IMR-90 (cell line): ENCODE results near the gene OSBPL3. TPM values are rescaled to one million over a fixed set of nuclear protein-coding genes. Genes with fewer than 3 reads are reported as not detected.

Experiments used
- ATAC-seq: fragments of 200-7000 bp; cut with Tn5 transposase; 2 replicates; pipeline ENCODE4 v1.9.1; 2020; ENCODE audit warnings: low read depth, mild to moderate bottlenecking, moderate library complexity
- BruUV-seq: library from RNA; stranded (reverse); fragments of 400-500 nt; replicated peaks from 2 replicates; lab custom pipeline; 2021; lab: Mats Ljungman, UMichigan
- CTCF ChIA-PET: fragments of 300-600 bp; formaldehyde crosslinking; extraction: SDS; loops from one replicate; lab custom pipeline; 2021; ENCODE audit warnings: antibody characterized with exemption; lab: Yijun Ruan, JAX
- POLR2A ChIA-PET: fragments of 300-600 bp; sonication (Branson Sonifier 250); formaldehyde crosslinking; loops from one replicate; lab custom pipeline; 2022; ENCODE audit warnings: antibody characterized with exemption; ENCODE audit not compliant: unreplicated experiment; lab: Charles Lee
- DNase-seq: peaks from one replicate; pipeline ENCODE4 v3.0.0; 2013
- H2AFZ ChIP-seq: replicated peaks from 2 replicates; pipeline ENCODE3; 2013; ENCODE audit warnings: low read length, mild to moderate bottlenecking; ENCODE audit not compliant: poor library complexity
- H2AK5ac ChIP-seq: 2 replicates; pipeline ENCODE4 v1.6.1; 2013; ENCODE audit warnings: low read depth, low read length, inconsistent platforms
- H2AK9ac ChIP-seq: replicated peaks from 2 replicates; pipeline ENCODE3; 2013; ENCODE audit warnings: mild to moderate bottlenecking, low read depth, low read length, moderate library complexity; ENCODE audit not compliant: poor library complexity
- H2BK120ac ChIP-seq: 2 replicates; pipeline ENCODE4 v1.6.1; 2013; ENCODE audit warnings: low read depth, low read length, inconsistent platforms
- H2BK15ac ChIP-seq: 3 replicates; pipeline ENCODE4 v1.6.1; 2013; ENCODE audit warnings: low read depth, low read length, inconsistent platforms
- H2BK20ac ChIP-seq: 2 replicates; pipeline ENCODE4 v1.6.1; 2013; ENCODE audit warnings: low read depth, mild to moderate bottlenecking, inconsistent platforms, low read length, moderate library complexity
- H2BK5ac ChIP-seq: 2 replicates; pipeline ENCODE4 v1.6.1; 2013; ENCODE audit warnings: mild to moderate bottlenecking, low read depth, low read length, inconsistent platforms; ENCODE audit not compliant: poor library complexity, severe bottlenecking
- H3K14ac ChIP-seq: replicated peaks from 2 replicates; pipeline ENCODE4 v1.6.1; 2013; ENCODE audit warnings: low read depth, low read length, inconsistent platforms
- H3K18ac ChIP-seq: 2 replicates; pipeline ENCODE4 v1.6.1; 2013; ENCODE audit warnings: low read depth, low read length, control low read depth
- H3K23ac ChIP-seq: 2 replicates; pipeline ENCODE4 v1.6.1; 2013; ENCODE audit warnings: low read depth, low read length, inconsistent platforms
- H3K27ac ChIP-seq: 2 replicates; pipeline ENCODE4 v1.5.1; 2013; ENCODE audit warnings: mild to moderate bottlenecking, control low read depth, low read length; ENCODE audit not compliant: insufficient read depth
- H3K27me3 ChIP-seq: 2 replicates; pipeline ENCODE4 v1.6.1; 2013; ENCODE audit warnings: low read length; ENCODE audit not compliant: control insufficient read depth, insufficient read depth
- H3K36me3 ChIP-seq: 2 replicates; pipeline ENCODE4 v1.6.1; 2013; ENCODE audit warnings: low read length, mixed read lengths; ENCODE audit not compliant: control insufficient read depth, insufficient read depth
- H3K4ac ChIP-seq: 2 replicates; pipeline ENCODE4 v1.6.1; 2013; ENCODE audit warnings: low read depth, low read length, inconsistent platforms
- H3K4me1 ChIP-seq: 2 replicates; pipeline ENCODE4 v1.6.1; 2013; ENCODE audit warnings: low read length, mixed read lengths; ENCODE audit not compliant: control insufficient read depth, insufficient read depth
- H3K4me2 ChIP-seq: 2 replicates; pipeline ENCODE4 v1.6.1; 2013; ENCODE audit warnings: low read depth, mild to moderate bottlenecking, control low read depth, low read length, moderate library complexity
- H3K4me3 ChIP-seq: 2 replicates; pipeline ENCODE4 v1.5.1; 2013; ENCODE audit warnings: low read depth, mild to moderate bottlenecking, control low read depth, low read length, moderate library complexity; ENCODE audit not compliant: insufficient read depth
- H3K56ac ChIP-seq: 2 replicates; pipeline ENCODE4 v1.6.1; 2013; ENCODE audit warnings: low read length, inconsistent platforms; ENCODE audit not compliant: insufficient read depth; ENCODE audit errors: extremely low read depth
- H3K79me1 ChIP-seq, 2 experiments: 2 replicates each; pipeline ENCODE4 v1.6.1; 2013; ENCODE audit warnings: low read length in 2 of 2, inconsistent platforms in 1 of 2, low read depth in 1 of 2
- H3K9ac ChIP-seq: 2 replicates; pipeline ENCODE4 v1.6.1; 2013; ENCODE audit warnings: low read depth, low read length, control low read depth
- H3K9me1 ChIP-seq: 2 replicates; pipeline ENCODE4 v1.6.1; 2013; ENCODE audit warnings: low read length, inconsistent platforms; ENCODE audit not compliant: insufficient read depth
- H3K9me3 ChIP-seq: 2 replicates; pipeline ENCODE4 v1.6.1; 2013; ENCODE audit warnings: low read length; ENCODE audit not compliant: control insufficient read depth, insufficient read depth
- H4K20me1 ChIP-seq: 2 replicates; pipeline ENCODE4 v1.6.1; 2013; ENCODE audit warnings: low read length, inconsistent platforms; ENCODE audit not compliant: insufficient read depth
- H4K5ac ChIP-seq: 2 replicates; pipeline ENCODE4 v1.6.1; 2013; ENCODE audit warnings: mild to moderate bottlenecking, low read depth, low read length, control low read depth
- H4K8ac ChIP-seq, 2 experiments: 2 replicates each; pipeline ENCODE4 v1.6.1; 2013; ENCODE audit warnings: low read depth in 2 of 2, low read length in 2 of 2, control low read depth in 1 of 2, inconsistent platforms in 1 of 2
- H4K91ac ChIP-seq: 2 replicates; pipeline ENCODE4 v1.6.1; 2013; ENCODE audit warnings: low read depth, low read length, inconsistent platforms; ENCODE audit not compliant: insufficient read depth
- BHLHE40 ChIP-seq: fragments of 150-350 bp; IDR thresholded peaks from 2 replicates; pipeline ENCODE4 v1.6.1; 2016; ENCODE audit warnings: mild to moderate bottlenecking, low read depth, low read length
- CEBPB ChIP-seq: IDR thresholded peaks from 2 replicates; pipeline ENCODE4 v1.6.1; 2012; ENCODE audit warnings: low read depth, low read length, improper control_type of control experiment
- CHD1 ChIP-seq: IDR thresholded peaks from 2 replicates; pipeline ENCODE4 v1.6.1; 2012; ENCODE audit warnings: low read depth, low read length, improper control_type of control experiment
- FOS ChIP-seq: fragments of 150-350 bp; IDR thresholded peaks from 2 replicates; pipeline ENCODE4 v1.6.1; 2016; ENCODE audit warnings: low read depth, low read length
- MAFK ChIP-seq: IDR thresholded peaks from 2 replicates; pipeline ENCODE4 v1.6.1; 2012; ENCODE audit warnings: low read depth, low read length, improper control_type of control experiment
- MAZ ChIP-seq: IDR thresholded peaks from 2 replicates; pipeline ENCODE4 v1.6.1; 2012; ENCODE audit warnings: low read depth, mild to moderate bottlenecking, low read length, improper control_type of control experiment, moderate library complexity, borderline replicate concordance
- MXI1 ChIP-seq: IDR thresholded peaks from 2 replicates; pipeline ENCODE4 v1.6.1; 2012; ENCODE audit warnings: low read depth, mild to moderate bottlenecking, low read length, moderate library complexity, borderline replicate concordance
- NFE2L2 ChIP-seq: fragments of 150-350 bp; IDR thresholded peaks from 2 replicates; pipeline ENCODE4 v1.6.1; 2016; ENCODE audit warnings: low read depth, mild to moderate bottlenecking, low read length
- RAD21 ChIP-seq: IDR thresholded peaks from 2 replicates; pipeline ENCODE4 v1.6.1; 2012; ENCODE audit warnings: low read length, improper control_type of control experiment
- RCOR1 ChIP-seq: IDR thresholded peaks from 2 replicates; pipeline ENCODE4 v1.6.1; 2012; ENCODE audit warnings: mild to moderate bottlenecking, low read length, improper control_type of control experiment; ENCODE audit not compliant: insufficient replicate concordance
- RFX5 ChIP-seq: IDR thresholded peaks from 2 replicates; pipeline ENCODE4 v1.8.0; 2012; ENCODE audit warnings: low read depth, mild to moderate bottlenecking, low read length, moderate library complexity
- WGBS, 2 experiments: methylation state at CpG; one replicate each; pipeline versions ENCODE4 v1.1.5 to v1.1.7; 2013; ENCODE audit warnings: missing lambda C conversion rate in 2 of 2; ENCODE audit not compliant: insufficient read length in 1 of 2; ENCODE audit errors: extremely low coverage in 2 of 2; 5-methylcytosine and 5-hydroxymethylcytosine counted together
- dilution Hi-C: fragments of 300-500 bp; cut with HindIII; formaldehyde crosslinking; loops from one replicate; pipeline ENCODE4 v1.14.3; 2018; ENCODE audit warnings: low sequenced_read_pairs; ENCODE audit not compliant: unreplicated experiment
- in situ Hi-C: fragments of 300-500 bp; cut with MboI; formaldehyde crosslinking; loops from 3 replicates; pipeline ENCODE4 v1.14.3; 2019; ENCODE audit warnings: low sequenced_read_pairs, inconsistent platforms, mixed read lengths
- intact Hi-C: fragments of 100-400 bp; cut with micrococcal nuclease; formaldehyde crosslinking; loops from 2 replicates; pipeline ENCODE4 v1.10.0; 2022
- polyA plus RNA-seq, 3 experiments: library from polyadenylated mRNA; depleted of rRNA; stranded (reverse); fragments of >200 nt; gene quantifications; 2 replicates each; pipeline ENCODE4 v1.2.3, GENCODE V29; 2012; ENCODE audit warnings: low replicate concordance in 1 of 3
- total RNA-seq: library from RNA; depleted of rRNA; stranded (reverse); fragments of >200 nt; gene quantifications from 2 replicates; pipeline ENCODE4 v1.2.3, GENCODE V29; 2012
- TF ChIP-seq, protein P1 (sequence below): fragments of 150-350 bp; IDR thresholded peaks from 2 replicates; pipeline ENCODE4 v1.6.1; 2017; ENCODE audit warnings: mild to moderate bottlenecking, antibody characterized with exemption, low read length, low read depth
- TF ChIP-seq, protein P2 (sequence below): fragments of 150-350 bp; IDR thresholded peaks from 2 replicates; pipeline ENCODE4 v1.6.1; 2016; ENCODE audit warnings: low read depth, mild to moderate bottlenecking, low read length, moderate library complexity, borderline replicate concordance
- TF ChIP-seq, protein P3 (sequence below): conservative IDR thresholded peaks from 2 replicates; pipeline ENCODE4 v1.5.1; 2012; ENCODE audit warnings: mild to moderate bottlenecking, low read depth, low read length, improper control_type of control experiment

OSBPL3 gene
- total and polyA plus RNA-seq, 2 of the 4 experiments (the other 2 are of a cell fraction), result 18.0 to 29.9 TPM

DNA sequence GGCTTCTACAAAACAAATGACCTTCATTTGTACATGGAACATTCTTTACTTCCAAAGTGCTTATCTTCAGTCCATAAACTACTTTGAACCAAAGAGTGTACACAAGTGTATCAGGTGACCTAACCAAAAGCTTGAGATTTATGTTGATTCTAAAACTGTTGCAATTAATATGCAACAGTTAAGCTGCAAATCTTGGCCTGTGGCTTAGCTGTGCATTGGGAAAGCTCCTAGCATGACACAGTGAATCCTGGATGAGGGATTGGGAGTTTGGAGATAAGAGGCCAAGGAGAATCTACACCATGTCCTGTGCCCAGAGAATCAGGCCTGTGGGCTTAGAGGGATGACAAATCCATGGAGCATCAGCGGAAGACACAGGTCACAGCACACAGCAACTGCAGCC is 117.5 kb downstream of the OSBPL3 start:
- no peaks in the 10 kb centered on the region for H3K4me1 ChIP-seq
- no peak overlapping the region for H3K23ac ChIP-seq
- TF ChIP-seq, protein P1, sequence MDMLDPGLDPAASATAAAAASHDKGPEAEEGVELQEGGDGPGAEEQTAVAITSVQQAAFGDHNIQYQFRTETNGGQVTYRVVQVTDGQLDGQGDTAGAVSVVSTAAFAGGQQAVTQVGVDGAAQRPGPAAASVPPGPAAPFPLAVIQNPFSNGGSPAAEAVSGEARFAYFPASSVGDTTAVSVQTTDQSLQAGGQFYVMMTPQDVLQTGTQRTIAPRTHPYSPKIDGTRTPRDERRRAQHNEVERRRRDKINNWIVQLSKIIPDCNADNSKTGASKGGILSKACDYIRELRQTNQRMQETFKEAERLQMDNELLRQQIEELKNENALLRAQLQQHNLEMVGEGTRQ, result no peak
- TF ChIP-seq NFE2L2 (no peak), BHLHE40 (no peak), MAFK (no peak), FOS (no peak), RFX5 (no peak), MAZ (no peak), CEBPB (no peak), RAD21 (no peak), MXI1 (no peak), RCOR1 (no peak), CHD1 (no peak)
- TF ChIP-seq, protein P2, sequence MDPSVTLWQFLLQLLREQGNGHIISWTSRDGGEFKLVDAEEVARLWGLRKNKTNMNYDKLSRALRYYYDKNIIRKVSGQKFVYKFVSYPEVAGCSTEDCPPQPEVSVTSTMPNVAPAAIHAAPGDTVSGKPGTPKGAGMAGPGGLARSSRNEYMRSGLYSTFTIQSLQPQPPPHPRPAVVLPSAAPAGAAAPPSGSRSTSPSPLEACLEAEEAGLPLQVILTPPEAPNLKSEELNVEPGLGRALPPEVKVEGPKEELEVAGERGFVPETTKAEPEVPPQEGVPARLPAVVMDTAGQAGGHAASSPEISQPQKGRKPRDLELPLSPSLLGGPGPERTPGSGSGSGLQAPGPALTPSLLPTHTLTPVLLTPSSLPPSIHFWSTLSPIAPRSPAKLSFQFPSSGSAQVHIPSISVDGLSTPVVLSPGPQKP, result no peak
- TF ChIP-seq, protein P3, sequence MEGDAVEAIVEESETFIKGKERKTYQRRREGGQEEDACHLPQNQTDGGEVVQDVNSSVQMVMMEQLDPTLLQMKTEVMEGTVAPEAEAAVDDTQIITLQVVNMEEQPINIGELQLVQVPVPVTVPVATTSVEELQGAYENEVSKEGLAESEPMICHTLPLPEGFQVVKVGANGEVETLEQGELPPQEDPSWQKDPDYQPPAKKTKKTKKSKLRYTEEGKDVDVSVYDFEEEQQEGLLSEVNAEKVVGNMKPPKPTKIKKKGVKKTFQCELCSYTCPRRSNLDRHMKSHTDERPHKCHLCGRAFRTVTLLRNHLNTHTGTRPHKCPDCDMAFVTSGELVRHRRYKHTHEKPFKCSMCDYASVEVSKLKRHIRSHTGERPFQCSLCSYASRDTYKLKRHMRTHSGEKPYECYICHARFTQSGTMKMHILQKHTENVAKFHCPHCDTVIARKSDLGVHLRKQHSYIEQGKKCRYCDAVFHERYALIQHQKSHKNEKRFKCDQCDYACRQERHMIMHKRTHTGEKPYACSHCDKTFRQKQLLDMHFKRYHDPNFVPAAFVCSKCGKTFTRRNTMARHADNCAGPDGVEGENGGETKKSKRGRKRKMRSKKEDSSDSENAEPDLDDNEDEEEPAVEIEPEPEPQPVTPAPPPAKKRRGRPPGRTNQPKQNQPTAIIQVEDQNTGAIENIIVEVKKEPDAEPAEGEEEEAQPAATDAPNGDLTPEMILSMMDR, result no peak
- no peak overlapping the region for H2BK20ac ChIP-seq
- H4K8ac ChIP-seq, result no peak overlapping the region
- no peak overlapping the region for H2AK9ac ChIP-seq
- H2AK5ac ChIP-seq, result no peak overlapping the region
- H2BK5ac ChIP-seq, result no peak overlapping the region
- H3K4me2 ChIP-seq, result no peak overlapping the region
- H3K18ac ChIP-seq, result no peak overlapping the region
- H3K79me1 ChIP-seq, result peaks cover 3 to 11% of the 10 kb centered on the region in 2 experiments; a peak in 2 of 4 replicates
- no peak overlapping the region for H3K4me3 ChIP-seq
- no peak overlapping the region for H3K4ac ChIP-seq
- POLR2A ChIA-PET, result no interaction called here
- no peak overlapping the region for H3K27ac ChIP-seq
- no peak overlapping the region for H2BK120ac ChIP-seq
- H4K91ac ChIP-seq, result no peak overlapping the region
- dilution Hi-C loops (no loop called here), intact Hi-C loops (no loop called here), in situ Hi-C loops (no loop called here)
- H2AFZ ChIP-seq, result no peak overlapping the region
- no peaks in the 10 kb centered on the region for H3K27me3 ChIP-seq
- ATAC-seq (no peak), DNase-seq (no peak)
- H2BK15ac ChIP-seq, result no peak overlapping the region
- no CpG with 5 or more reads among the region's 1 CpG for WGBS, 2 experiments
- H3K36me3 ChIP-seq, result peaks cover 18% of the 10 kb centered on the region
- CTCF ChIA-PET, result interaction anchor here (0.7 kb wide), 1 partner anchor 232 kb away, joined by 3 read pairs; no protein-coding TSS in a partner anchor
- H4K20me1 ChIP-seq, result no peaks in the 10 kb centered on the region
- H4K5ac ChIP-seq, result no peak overlapping the region
- H3K14ac ChIP-seq, result no peak overlapping the region
- H3K9me1 ChIP-seq, result peaks cover 8% of the 10 kb centered on the region
- H3K9me3 ChIP-seq, result no peaks in the 10 kb centered on the region
- no peak overlapping the region for H3K9ac ChIP-seq
- H3K56ac ChIP-seq, result no peak overlapping the region
- BruUV-seq, result no TSS peak
